OCI-LY3 (cell line): ENCODE measurements around the gene NEDD4L.

Experiments used
- CTCF ChIP-seq: fragments of 200-600, 300-600 bp; sonication (generic); IDR thresholded peaks from 2 replicates; pipeline ENCODE4 v1.5.1; 2014; ENCODE audit warnings: antibody characterized with exemption, low read length, low read depth
- EZH2phosphoT487 ChIP-seq: fragments of 200-600 bp; shearing (Covaris generic); IDR thresholded peaks from 2 replicates; pipeline ENCODE4 v1.6.1; 2018; ENCODE audit warnings: antibody characterized with exemption, mixed run types, low read depth

- TF ChIP-seq CTCF, result no peak
- no peak for TF ChIP-seq EZH2phosphoT487
Observed at GRCh38 chr18:58192519-58192918, 148.5 kb downstream of the NEDD4L start.
